IMR-90 (cell line): ENCODE measurements around the gene SLC6A17.

Source experiments
- BHLHE40 ChIP-seq: fragments of 150-350 bp; IDR thresholded peaks from 2 replicates; pipeline ENCODE4 v1.6.1; 2016; ENCODE audit warnings: mild to moderate bottlenecking, low read depth, low read length
- CEBPB ChIP-seq: IDR thresholded peaks from 2 replicates; pipeline ENCODE4 v1.6.1; 2012; ENCODE audit warnings: low read depth, low read length, improper control_type of control experiment
- CTCF ChIP-seq: conservative IDR thresholded peaks from 2 replicates; pipeline ENCODE4 v1.5.1; 2012; ENCODE audit warnings: mild to moderate bottlenecking, low read depth, low read length, improper control_type of control experiment
- ELK1 ChIP-seq: fragments of 150-350 bp; IDR thresholded peaks from 2 replicates; pipeline ENCODE4 v1.6.1; 2016; ENCODE audit warnings: low read depth, mild to moderate bottlenecking, low read length, moderate library complexity, borderline replicate concordance
- FOS ChIP-seq: fragments of 150-350 bp; IDR thresholded peaks from 2 replicates; pipeline ENCODE4 v1.6.1; 2016; ENCODE audit warnings: low read depth, low read length
- MAFK ChIP-seq: IDR thresholded peaks from 2 replicates; pipeline ENCODE4 v1.6.1; 2012; ENCODE audit warnings: low read depth, low read length, improper control_type of control experiment
- MXI1 ChIP-seq: IDR thresholded peaks from 2 replicates; pipeline ENCODE4 v1.6.1; 2012; ENCODE audit warnings: low read depth, mild to moderate bottlenecking, low read length, moderate library complexity, borderline replicate concordance
- NFE2L2 ChIP-seq: fragments of 150-350 bp; IDR thresholded peaks from 2 replicates; pipeline ENCODE4 v1.6.1; 2016; ENCODE audit warnings: low read depth, mild to moderate bottlenecking, low read length
- POLR2A ChIP-seq: IDR thresholded peaks from 2 replicates; pipeline ENCODE4 v1.6.1; 2012; ENCODE audit warnings: mild to moderate bottlenecking, low read depth, low read length
- RAD21 ChIP-seq: IDR thresholded peaks from 2 replicates; pipeline ENCODE4 v1.6.1; 2012; ENCODE audit warnings: low read length, improper control_type of control experiment
- RCOR1 ChIP-seq: IDR thresholded peaks from 2 replicates; pipeline ENCODE4 v1.6.1; 2012; ENCODE audit warnings: mild to moderate bottlenecking, low read length, improper control_type of control experiment; ENCODE audit not compliant: insufficient replicate concordance
- RFX5 ChIP-seq: IDR thresholded peaks from 2 replicates; pipeline ENCODE4 v1.8.0; 2012; ENCODE audit warnings: low read depth, mild to moderate bottlenecking, low read length, moderate library complexity
- SMC3 ChIP-seq: fragments of 150-350 bp; IDR thresholded peaks from 2 replicates; pipeline ENCODE4 v1.6.1; 2016; ENCODE audit warnings: low read depth, mild to moderate bottlenecking, antibody characterized with exemption, low read length, moderate library complexity
- USF2 ChIP-seq: fragments of 150-350 bp; IDR thresholded peaks from 2 replicates; pipeline ENCODE4 v1.6.1; 2017; ENCODE audit warnings: mild to moderate bottlenecking, antibody characterized with exemption, low read length, low read depth

GRCh38 chr1:110200190-110200589, 49.9 kb downstream of the SLC6A17 start:
- TF ChIP-seq CTCF (no peak), RAD21 (no peak), POLR2A (no peak), CEBPB (no peak), ELK1 (no peak), BHLHE40 (no peak), RCOR1 (no peak), MXI1 (no peak), SMC3 (no peak), USF2 (no peak), FOS (no peak), MAFK (no peak), NFE2L2 (no peak), RFX5 (no peak)
